Body of pancreas (tissue), 4 donors: ENCODE results near the gene AUTS2. TPM values are rescaled to one million over a fixed set of nuclear protein-coding genes. Genes with fewer than 3 reads are reported as not detected.

ENCODE experiments used
- ATAC-seq: fragments of 150-250 bp; one replicate; pipeline ENCODE4 v1.9.1; 2016
- DNase-seq, 4 donors: peaks; one replicate each; pipeline ENCODE4 v3.0.0-alpha.2; 2019
- H3K27ac ChIP-seq, 4 donors: fragments of 200-600 bp; sonication (generic); 1 replicate in 3 of 4; 2 replicates in 1 of 4; pipeline versions ENCODE4 v1.5.1 to v1.6.1; 2016 to 2019; ENCODE audit warnings: mild to moderate bottlenecking in 1 of 4, mixed read lengths in 1 of 4, moderate library complexity in 1 of 4
- H3K27me3 ChIP-seq, 2 donors: fragments of 200-600 bp; sonication (generic); one replicate each; pipeline ENCODE4 v1.6.0; 2016; ENCODE audit warnings: mild to moderate bottlenecking in 1 of 2
- H3K36me3 ChIP-seq, 2 donors: fragments of 200-600 bp; sonication (generic); replicated peaks in 1 of 2; 2 replicates each; pipeline ENCODE4 v1.5.1; 2016; ENCODE audit warnings: low read depth in 2 of 2; ENCODE audit not compliant: insufficient read depth in 1 of 2
- H3K4me1 ChIP-seq: fragments of 200-600 bp; sonication (generic); one replicate; pipeline ENCODE4 v1.6.0; 2016
- H3K4me3 ChIP-seq, 2 donors: fragments of 200-600 bp; sonication (generic); 1 replicate in 1 of 2; 2 replicates in 1 of 2; pipeline ENCODE4 v1.5.1; 2016 to 2019
- H3K9me3 ChIP-seq, 3 donors: fragments of 200-600 bp; sonication (generic); 1 replicate in 2 of 3; 2 replicates in 1 of 3; pipeline ENCODE4 v1.5.1; 2016
- CTCF ChIP-seq, 7 experiments: fragments of 450-650 bp in 4 of 7; fragments of 200-600 bp in 3 of 7; sonication (generic) in 3 of 7; IDR thresholded peaks; one replicate each; pipeline ENCODE4 v1.5.1; 2016 to 2019; ENCODE audit warnings: antibody characterized with exemption in 7 of 7
- POLR2A ChIP-seq, 3 donors: fragments of 450-650 bp; IDR thresholded peaks; one replicate each; pipeline ENCODE4 v1.6.1; 2016; ENCODE audit warnings: antibody characterized with exemption in 3 of 3, mild to moderate bottlenecking in 2 of 3
- WGBS, 2 donors: methylation state at CpG; one replicate each; pipeline ENCODE4 v1.1.5; 2017; 5-methylcytosine and 5-hydroxymethylcytosine counted together
- intact Hi-C: fragments of 100-400 bp; cut with DNase I; formaldehyde crosslinking; loops from one replicate; pipeline ENCODE4 v1.15.1; 2023
- total RNA-seq, 2 donors: library from RNA; depleted of rRNA; stranded (reverse); fragments of >200 nt; gene quantifications; one replicate each; pipeline ENCODE4 v1.1.0, GENCODE V29; 2016

The AUTS2 gene
- total RNA-seq, 2 donors from 2014 or later: 11.7 to 18.5 TPM

- ATAC-seq (no peak), DNase-seq (no peak)
- Histone ChIP-seq H3K36me3 (no peaks in the 10 kb centered on the region), H3K9me3 (no peaks in the 10 kb centered on the region), H3K27me3 (no peaks in the 10 kb centered on the region), H3K4me1 (no peaks in the 10 kb centered on the region), H3K27ac (no peak overlapping the region), H3K4me3 (no peak overlapping the region)
- 58 to 84% methylated on average over 3 to 4 of the region's 4 CpGs for WGBS, 2 donors
- intact Hi-C loops: no loop called here
- TF ChIP-seq CTCF (IDR thresholded peaks at IDR 0.05) (no peak), POLR2A (IDR thresholded peaks at IDR 0.05) (no peak)
These were observed 161.1 kb downstream of the AUTS2 start for GRCh38 chr7:69759373-69759772.

GRCh38 chr7:69761290-69761922 is 163.1 kb downstream of the AUTS2 start:
- intact Hi-C loops: no loop called here
- ATAC-seq: no peak
- H3K27me3 ChIP-seq: no peaks in the 10 kb centered on the region
- H3K27ac ChIP-seq: no peak overlapping the region
- TF ChIP-seq CTCF (IDR thresholded peaks at IDR 0.05): no peak
- TF ChIP-seq POLR2A (IDR thresholded peaks at IDR 0.05): no peak
- no peak for DNase-seq
- H3K9me3 ChIP-seq: no peaks in the 10 kb centered on the region
- H3K4me1 ChIP-seq: no peaks in the 10 kb centered on the region
- no peak overlapping the region for H3K4me3 ChIP-seq
- H3K36me3 ChIP-seq: no peaks in the 10 kb centered on the region
- WGBS, 2 donors: 44 to 52% methylated on average over 5 of the region's 5 CpGs

- Histone ChIP-seq H3K27ac (no peak overlapping the region), H3K9me3 (no peaks in the 10 kb centered on the region), H3K4me3 (no peak overlapping the region), H3K27me3 (no peaks in the 10 kb centered on the region), H3K4me1 (no peaks in the 10 kb centered on the region), H3K36me3 (no peaks in the 10 kb centered on the region)
- DNase-seq (no peak), ATAC-seq (no peak)
- TF ChIP-seq CTCF (IDR thresholded peaks at IDR 0.05) (no peak), POLR2A (IDR thresholded peaks at IDR 0.05) (no peak)
- WGBS, 2 donors: 82 to 89% methylated on average over 3 of the region's 3 CpGs
- intact Hi-C loops: no loop called here
These were observed 164.6 kb downstream of the AUTS2 start for GRCh38 chr7:69762821-69763352.

GRCh38 chr7:69763513-69763912 is 165.2 kb downstream of the AUTS2 start:
- no peak for ATAC-seq
- DNase-seq: no peak
- intact Hi-C loops: no loop called here

More at GRCh38 chr7:69763513-69763912, 165.2 kb downstream of the AUTS2 start:
- TF ChIP-seq CTCF (IDR thresholded peaks at IDR 0.05): no peak
- no peak for TF ChIP-seq POLR2A (IDR thresholded peaks at IDR 0.05)
- H3K27me3 ChIP-seq: no peaks in the 10 kb centered on the region
- no peaks in the 10 kb centered on the region for H3K4me1 ChIP-seq
- H3K36me3 ChIP-seq: no peaks in the 10 kb centered on the region
- H3K27ac ChIP-seq: no peak overlapping the region
- H3K4me3 ChIP-seq: no peak overlapping the region
- WGBS, 2 donors: 85% methylated on average over 3 of the region's 3 CpGs
- H3K9me3 ChIP-seq: no peaks in the 10 kb centered on the region
